ENCODE data around the gene SHISA5.
"Not testable (repeated sequence)": the region's sequence is repeated elsewhere in the genome, so short reads cannot be mapped to it uniquely, and the experiment has no call there.

SHISA5 gene

GRCh38 chr3:48518638-48519276, 14.8 kb upstream of the SHISA5 start:
- peak; percentile 15 for DNase-seq

GRCh38 chr3:48518069-48518468, 14.1 kb upstream of the SHISA5 start:
- DNase-seq = no peak

GRCh38 chr3:48516571-48516970, 12.6 kb upstream of the SHISA5 start:
- DNase-seq = peak; percentile 29

- DNase-seq = peak; percentile 54
Observed at GRCh38 chr3:48514431-48515227, 10.7 kb upstream of the SHISA5 start.

- no peak for DNase-seq
Observed at GRCh38 chr3:48511551-48511950, 7.6 kb upstream of the SHISA5 start.

- peak; percentile 85 for DNase-seq
Observed at GRCh38 chr3:48507256-48508061, 3.5 kb upstream of the SHISA5 start.

- no peak for DNase-seq
Observed at GRCh38 chr3:48505968-48506504, 2.1 kb upstream of the SHISA5 start.

GRCh38 chr3:48505146-48505545, 1.2 kb upstream of the SHISA5 start:
- DNase-seq = no peak

GRCh38 chr3:48503401-48504050, 448 bp downstream of the SHISA5 start:
- DNase-seq = no peak

GRCh38 chr3:48502728-48503168, 1.2 kb downstream of the SHISA5 start:
- DNase-seq = no peak

GRCh38 chr3:48502121-48502520, 1.9 kb downstream of the SHISA5 start:
- no peak for DNase-seq

- DNase-seq = no peak
Observed at GRCh38 chr3:48501196-48501595, 2.8 kb downstream of the SHISA5 start.

- DNase-seq = no peak
Observed at GRCh38 chr3:48500656-48501055, 3.3 kb downstream of the SHISA5 start.

- DNase-seq = no peak
Observed at GRCh38 chr3:48493203-48493501, 10.8 kb downstream of the SHISA5 start.

GRCh38 chr3:48492461-48493202, 11.3 kb downstream of the SHISA5 start:
- DNase-seq = no peak

GRCh38 chr3:48486952-48487351, 17.0 kb downstream of the SHISA5 start:
- DNase-seq = no peak

- DNase-seq = not testable (repeated sequence)
Observed at GRCh38 chr3:48482822-48483221, 21.2 kb downstream of the SHISA5 start.

- not testable (repeated sequence) for DNase-seq
Observed at GRCh38 chr3:48480891-48481290, 23.1 kb downstream of the SHISA5 start.

- peak; percentile 78 for DNase-seq
Observed at GRCh38 chr3:48478626-48479555, 25.1 kb downstream of the SHISA5 start.

GRCh38 chr3:48477959-48478520, 25.9 kb downstream of the SHISA5 start:
- no peak for DNase-seq

Measured in CD4-positive, alpha-beta T cell treated with Interleukin-17A for 1 hour (primary cell).